Measurements from ENCODE around the gene FCMR.

GRCh38 chr1:206896261-206896660, 25.5 kb downstream of the FCMR start:
- no peak for TF ChIP-seq POLR2A (IDR thresholded peaks at IDR 0.05)
- TF ChIP-seq, protein P1, sequence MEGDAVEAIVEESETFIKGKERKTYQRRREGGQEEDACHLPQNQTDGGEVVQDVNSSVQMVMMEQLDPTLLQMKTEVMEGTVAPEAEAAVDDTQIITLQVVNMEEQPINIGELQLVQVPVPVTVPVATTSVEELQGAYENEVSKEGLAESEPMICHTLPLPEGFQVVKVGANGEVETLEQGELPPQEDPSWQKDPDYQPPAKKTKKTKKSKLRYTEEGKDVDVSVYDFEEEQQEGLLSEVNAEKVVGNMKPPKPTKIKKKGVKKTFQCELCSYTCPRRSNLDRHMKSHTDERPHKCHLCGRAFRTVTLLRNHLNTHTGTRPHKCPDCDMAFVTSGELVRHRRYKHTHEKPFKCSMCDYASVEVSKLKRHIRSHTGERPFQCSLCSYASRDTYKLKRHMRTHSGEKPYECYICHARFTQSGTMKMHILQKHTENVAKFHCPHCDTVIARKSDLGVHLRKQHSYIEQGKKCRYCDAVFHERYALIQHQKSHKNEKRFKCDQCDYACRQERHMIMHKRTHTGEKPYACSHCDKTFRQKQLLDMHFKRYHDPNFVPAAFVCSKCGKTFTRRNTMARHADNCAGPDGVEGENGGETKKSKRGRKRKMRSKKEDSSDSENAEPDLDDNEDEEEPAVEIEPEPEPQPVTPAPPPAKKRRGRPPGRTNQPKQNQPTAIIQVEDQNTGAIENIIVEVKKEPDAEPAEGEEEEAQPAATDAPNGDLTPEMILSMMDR (IDR thresholded peaks at IDR 0.05), result no peak

Data from tibial nerve (tissue), 3 donors.